Measurements from ENCODE around the gene PIGW.
"Not testable (repeated sequence)": the region's sequence is repeated elsewhere in the genome, so short reads cannot be mapped to it uniquely, and the experiment has no call there.

The PIGW gene

GRCh38 chr17:36507266-36507665, 27.5 kb upstream of the PIGW start:
- no peak for DNase-seq (ENCODE audit: low read depth in 3 of 3)

GRCh38 chr17:36508439-36508838, 26.3 kb upstream of the PIGW start:
- DNase-seq (ENCODE audit: low read depth in 3 of 3): not testable (repeated sequence)

GRCh38 chr17:36509272-36509985, 25.4 kb upstream of the PIGW start:
- DNase-seq (ENCODE audit: low read depth in 3 of 3): no peak

GRCh38 chr17:36510636-36511035, 24.2 kb upstream of the PIGW start:
- DNase-seq (ENCODE audit: low read depth in 3 of 3): no peak

GRCh38 chr17:36511216-36511615, 23.6 kb upstream of the PIGW start:
- DNase-seq (ENCODE audit: low read depth in 3 of 3): no peak

GRCh38 chr17:36512641-36513040, 22.1 kb upstream of the PIGW start:
- DNase-seq (ENCODE audit: low read depth in 3 of 3): no peak

GRCh38 chr17:36514856-36515255, 19.9 kb upstream of the PIGW start:
- DNase-seq (ENCODE audit: low read depth in 3 of 3): no peak

GRCh38 chr17:36515837-36516236, 18.9 kb upstream of the PIGW start:
- no peak for DNase-seq (ENCODE audit: low read depth in 3 of 3)

- DNase-seq (ENCODE audit: low read depth in 3 of 3): no peak
Measured at GRCh38 chr17:36523113-36523512, 11.7 kb upstream of the PIGW start.

GRCh38 chr17:36524428-36524876, 10.3 kb upstream of the PIGW start:
- no peak for DNase-seq (ENCODE audit: low read depth in 3 of 3)

GRCh38 chr17:36525113-36525512, 9.7 kb upstream of the PIGW start:
- no peak for DNase-seq (ENCODE audit: low read depth in 3 of 3)

GRCh38 chr17:36525888-36526287, 8.9 kb upstream of the PIGW start:
- no peak for DNase-seq (ENCODE audit: low read depth in 3 of 3)

- DNase-seq (ENCODE audit: low read depth in 3 of 3): no peak
Measured at GRCh38 chr17:36527621-36528250, 7.1 kb upstream of the PIGW start.

- no peak for DNase-seq (ENCODE audit: low read depth in 3 of 3)
Measured at GRCh38 chr17:36529121-36529520, 5.7 kb upstream of the PIGW start.

GRCh38 chr17:36532435-36532975, 2.3 kb upstream of the PIGW start:
- no peak for DNase-seq (ENCODE audit: low read depth in 3 of 3)

- DNase-seq (ENCODE audit: low read depth in 3 of 3): peak; percentile 22 to 59 (median 28)
Measured at GRCh38 chr17:36533935-36534839, 600 bp upstream of the PIGW start.

- DNase-seq (ENCODE audit: low read depth in 3 of 3): no peak
Measured at GRCh38 chr17:36535669-36536081, 888 bp downstream of the PIGW start.

GRCh38 chr17:36540696-36541095, 5.9 kb downstream of the PIGW start:
- DNase-seq (ENCODE audit: low read depth in 3 of 3): no peak

- no peak for DNase-seq (ENCODE audit: low read depth in 3 of 3)
Measured at GRCh38 chr17:36542755-36543154, 8.0 kb downstream of the PIGW start.

GRCh38 chr17:36544044-36544306, 9.2 kb downstream of the PIGW start:
- DNase-seq (ENCODE audit: low read depth in 3 of 3): no peak

GRCh38 chr17:36544307-36545076, 9.7 kb downstream of the PIGW start, which contains the start of gene GGNBP2:
Gene GGNBP2, plus strand, starts transcription at chr17:36544919. Its CDS starts 806 bp downstream, at chr17:36545725.
- DNase-seq (ENCODE audit: low read depth in 3 of 3): peak; percentile 81 to 90 (median 88)

- DNase-seq (ENCODE audit: low read depth in 3 of 3): no peak
Measured at GRCh38 chr17:36545077-36545464, 10.3 kb downstream of the PIGW start.
